Adipose tissue (tissue), 3 donors: ENCODE results near the gene RNF19B. TPM values are rescaled to one million over a fixed set of nuclear protein-coding genes. Genes with fewer than 3 reads are reported as not detected.
A peak's percentile ranks its signal among the peaks of the same experiment; 100 is the strongest.
"Not testable (repeated sequence)": the region's sequence is repeated elsewhere in the genome, so short reads cannot be mapped to it uniquely, and the experiment has no call there.

Experiments
- H3K27ac ChIP-seq: one replicate; pipeline ENCODE4 v1.5.1; 2013; ENCODE audit warnings: low read depth, low read length
- WGBS, 3 donors: extraction: QIAGEN DNeasy Blood & Tissue Kit; methylation state at CpG; one replicate each; pipeline ENCODE4 v1.1.7; 2013; 5-methylcytosine and 5-hydroxymethylcytosine counted together
- polyA plus RNA-seq, 3 donors: library from polyadenylated mRNA; stranded (reverse); fragments of 200-250 nt; gene quantifications; one replicate each; pipeline ENCODE4 v1.2.3, GENCODE V29; 2013
- donor health status: healthy with polysubstance abuse.
- donor health status: Bipolar disorder and iron deficiency.
- donor health status: healthy.

The RNF19B gene
- polyA plus RNA-seq, 3 donors, result 6.2 to 20.1 (median 11.7) TPM

DNA sequence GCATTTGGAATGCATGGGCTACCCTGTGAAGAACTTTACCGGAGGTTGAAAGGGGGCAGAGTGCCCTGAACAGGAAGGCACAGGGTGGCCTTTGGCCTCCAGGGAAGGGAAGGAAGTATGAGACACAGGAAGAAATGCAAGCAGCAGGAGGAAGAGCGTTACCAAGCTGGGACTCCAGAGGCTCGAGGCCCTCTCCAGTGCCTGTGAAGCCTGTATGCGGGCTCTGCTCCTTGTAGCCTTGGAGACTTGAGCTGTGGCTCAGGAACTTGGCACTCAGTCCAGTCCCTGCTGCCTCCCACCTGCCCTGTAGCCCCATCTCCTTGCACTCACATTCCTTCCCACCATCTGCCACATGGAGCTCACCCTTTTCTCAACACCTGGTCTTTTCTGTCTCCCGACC, 33.5 kb upstream of the RNF19B start:
- 46 to 76% (median 50%) methylated on average over 5 of the region's 5 CpGs for WGBS, 3 donors
- H3K27ac ChIP-seq, result peak overlapping the region; percentile 7

DNA sequence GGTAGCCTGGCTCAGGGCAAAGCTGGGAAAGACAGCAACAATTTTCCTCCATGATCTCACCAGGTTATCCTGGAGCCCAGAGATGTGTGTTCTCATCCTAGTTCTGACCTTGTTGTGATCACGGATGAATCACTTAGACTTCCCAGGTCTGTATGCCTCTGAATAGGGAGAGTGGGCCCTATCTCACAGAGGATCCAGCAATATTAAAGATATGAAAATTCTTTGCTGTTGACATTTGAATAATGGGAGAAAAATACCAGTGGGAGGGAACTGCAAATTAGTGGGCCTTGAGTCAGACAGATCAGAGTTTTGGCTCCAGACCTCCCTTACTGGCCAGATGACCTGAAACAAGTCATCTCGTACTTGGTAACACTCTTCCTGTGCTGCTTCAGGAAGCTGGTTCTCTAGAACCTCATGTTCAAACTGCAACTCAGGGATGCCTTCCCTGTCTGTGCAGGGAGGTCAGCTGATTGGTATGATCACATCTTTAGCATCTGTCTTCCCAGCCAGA, 32.8 kb upstream of the RNF19B start:
- 40 to 46% (median 41%) methylated on average over 2 of the region's 2 CpGs for WGBS, 3 donors
- peak overlapping the region; percentile 7 for H3K27ac ChIP-seq

DNA sequence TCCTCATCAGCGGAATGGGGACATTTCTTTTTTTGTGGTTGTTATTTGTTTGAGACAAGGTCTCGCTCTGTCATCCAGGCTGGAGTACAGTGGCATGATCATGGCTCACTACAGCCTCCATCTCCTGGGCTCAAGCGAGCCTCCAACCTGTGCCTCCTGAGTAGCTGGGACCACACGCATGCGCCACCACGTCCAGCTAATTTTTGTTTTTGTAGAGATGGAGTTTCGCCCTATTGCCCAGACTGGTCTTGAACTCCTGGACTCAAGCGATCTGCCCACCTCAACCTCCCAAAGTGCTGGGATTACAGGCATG, 28.7 kb upstream of the RNF19B start:
- WGBS, 3 donors, result 86 to 93% (median 89%) methylated on average over 8 of the region's 8 CpGs

DNA sequence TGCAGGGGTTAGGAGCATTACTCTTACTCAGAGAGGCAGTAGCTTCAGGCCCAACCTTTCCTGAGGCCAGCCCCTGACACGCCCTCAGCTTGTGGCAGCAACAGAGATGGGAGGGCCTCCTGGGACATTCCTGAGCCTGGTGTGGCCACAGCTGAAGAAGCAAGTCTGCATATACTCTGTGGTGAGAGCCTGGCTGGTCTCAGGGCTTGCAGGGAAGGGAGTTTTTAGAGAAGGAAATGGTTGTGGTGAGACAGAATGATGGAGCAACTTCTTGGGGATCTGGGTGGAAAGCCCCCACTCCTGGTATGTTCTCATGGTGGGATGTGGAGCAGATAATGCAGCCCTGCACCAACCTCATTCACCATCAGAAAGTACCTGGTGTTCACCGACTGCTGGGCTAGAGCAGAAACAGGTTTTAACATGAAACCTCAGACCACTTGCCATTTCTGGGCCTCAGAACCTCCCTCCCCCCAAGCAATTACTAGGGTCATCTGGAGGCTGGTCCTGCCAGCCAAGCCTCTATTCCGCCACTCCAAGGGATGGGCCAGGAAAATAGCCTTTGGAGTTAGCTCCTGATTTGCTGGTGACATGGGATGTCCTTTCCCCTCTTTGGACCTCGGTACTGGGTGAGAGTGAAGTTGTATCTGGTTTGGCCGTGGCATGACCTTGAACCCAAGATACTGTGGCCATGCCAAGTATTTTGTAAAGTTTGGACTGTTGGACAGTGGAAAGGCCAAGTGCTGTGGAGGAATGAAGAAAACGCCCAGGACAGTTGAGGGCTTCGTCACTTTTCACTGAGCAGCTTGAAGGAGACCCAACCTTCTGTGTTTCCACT, 28.1 kb upstream of the RNF19B start:
- WGBS, 3 donors, result 45 to 63% (median 60%) methylated on average over 7 of the region's 7 CpGs
- H3K27ac ChIP-seq, result no peak overlapping the region

More for the DNA sequence above, 28.7 kb upstream of the RNF19B start:
- H3K27ac ChIP-seq, result not testable (repeated sequence)

DNA sequence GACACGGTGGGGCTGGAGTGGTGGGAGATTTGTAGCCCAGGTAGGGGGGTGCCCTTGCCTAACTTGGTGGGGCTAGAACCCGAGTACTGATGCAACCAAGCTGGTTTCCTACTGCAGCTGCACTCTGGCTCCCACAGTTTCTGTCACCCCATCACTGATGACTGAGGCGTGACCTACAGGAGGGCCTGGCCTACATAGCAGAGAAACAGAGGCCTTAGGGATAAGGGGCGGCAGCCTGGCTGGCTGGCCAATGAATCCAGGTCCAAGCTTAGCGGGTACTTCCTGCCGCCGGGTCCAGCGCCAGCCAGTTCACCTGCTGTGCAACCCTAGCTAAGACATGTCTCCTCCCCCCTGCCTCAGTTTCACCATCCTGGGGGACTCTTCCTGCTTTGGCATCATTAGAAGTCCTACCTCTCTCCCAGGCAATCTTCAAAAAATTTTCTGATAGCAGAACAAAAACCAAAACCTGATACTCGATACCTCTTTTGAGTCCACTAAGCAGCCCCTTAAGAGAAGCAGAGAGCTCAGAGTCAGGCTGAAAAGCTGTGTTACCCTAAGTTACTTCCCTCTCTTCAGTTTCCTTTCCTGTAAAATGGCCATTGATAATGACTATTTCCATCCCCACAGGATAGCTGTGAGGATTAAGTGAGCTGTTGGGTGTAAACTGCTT, 27.3 kb upstream of the RNF19B start:
- 57 to 79% (median 63%) methylated on average over 9 of the region's 9 CpGs for WGBS, 3 donors
- H3K27ac ChIP-seq, result no peak overlapping the region

DNA sequence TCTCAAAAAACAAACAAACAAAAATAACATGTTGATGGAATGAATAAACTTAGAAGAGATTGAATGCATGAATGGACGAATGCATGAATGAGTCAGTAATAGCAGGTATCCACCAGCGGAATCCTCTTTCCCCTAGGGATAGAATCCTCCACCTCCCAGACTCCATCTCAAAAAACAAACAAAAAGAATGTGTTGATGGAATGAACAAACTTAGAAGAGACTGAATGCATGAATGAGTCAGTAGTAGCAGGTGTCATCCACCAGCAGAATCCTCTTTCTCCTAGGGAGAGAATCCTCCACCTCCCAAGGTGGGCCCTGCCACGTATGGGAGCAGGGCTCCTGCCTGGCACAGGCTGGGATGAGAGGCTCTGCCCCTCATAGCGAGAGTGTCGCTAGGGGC, 26.8 kb upstream of the RNF19B start:
- WGBS, 3 donors, result 89 to 93% (median 89%) methylated on average over 5 of the region's 5 CpGs
- no peak overlapping the region for H3K27ac ChIP-seq

DNA sequence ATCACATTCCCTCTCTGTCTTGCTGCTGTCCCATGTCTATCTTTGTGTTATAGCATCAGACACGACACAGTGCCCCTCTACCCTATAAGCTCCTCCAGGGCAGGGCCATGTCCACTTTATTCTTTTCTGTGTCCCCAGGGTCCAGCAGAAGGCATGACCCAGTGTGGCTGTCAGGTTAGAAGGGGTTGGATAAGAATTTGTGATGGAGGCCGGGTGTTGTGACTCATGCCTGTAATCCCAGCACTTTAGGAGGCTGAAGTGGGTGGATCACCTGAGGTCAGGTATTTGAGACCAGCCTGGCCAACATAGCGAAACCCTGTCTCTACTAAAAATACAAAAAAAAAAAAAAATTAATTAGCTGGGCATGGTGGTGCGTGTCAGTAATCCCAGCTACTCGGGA, 26.3 kb upstream of the RNF19B start:
- H3K27ac ChIP-seq, result no peak overlapping the region

DNA sequence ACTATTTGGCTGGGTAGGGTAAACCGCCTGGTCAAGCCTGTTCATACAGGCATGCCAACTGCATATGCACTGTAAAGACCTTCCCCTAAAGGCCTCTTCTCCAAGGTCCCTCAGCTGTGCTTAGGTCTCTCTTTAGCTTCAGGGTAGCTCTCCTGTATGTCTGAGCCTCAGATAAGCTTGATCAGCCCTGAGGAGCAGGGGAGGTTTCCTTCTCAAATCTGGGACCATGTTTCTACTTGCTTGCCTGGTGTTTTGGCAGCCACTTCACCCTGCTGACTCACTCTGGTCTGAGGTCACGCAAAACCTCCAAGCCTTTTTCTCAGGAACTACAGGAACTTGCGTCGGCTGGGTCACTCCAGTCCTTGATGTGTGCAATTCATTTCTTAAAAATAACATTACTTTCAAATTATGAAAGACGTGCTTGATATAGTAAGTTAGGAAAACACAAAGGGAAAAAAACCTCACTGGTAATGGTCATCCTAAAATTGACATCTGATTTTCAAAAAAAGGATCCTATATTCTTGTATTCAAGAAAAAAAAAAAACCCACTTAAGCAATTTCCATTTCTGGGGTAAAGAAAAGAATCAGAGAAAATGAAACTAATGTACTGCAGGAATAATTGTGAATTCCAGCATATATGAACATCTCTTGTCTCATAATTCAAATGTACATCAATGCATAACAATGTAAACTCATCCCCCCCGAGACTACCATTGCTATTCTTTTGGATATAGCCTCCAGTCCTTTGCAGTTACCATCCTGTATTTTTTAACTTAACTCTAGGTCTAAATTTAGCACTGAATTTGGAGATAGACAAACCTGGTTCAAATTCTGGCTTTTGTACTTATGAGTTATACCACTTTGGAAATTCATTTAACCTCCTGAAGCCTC, 24.8 kb upstream of the RNF19B start:
- H3K27ac ChIP-seq, result no peak overlapping the region
- 33 to 73% (median 34%) methylated on average over 6 of the region's 6 CpGs for WGBS, 3 donors

More for the DNA sequence above, 26.3 kb upstream of the RNF19B start:
- 93 to 97% (median 94%) methylated on average over 5 of the region's 5 CpGs for WGBS, 3 donors

DNA sequence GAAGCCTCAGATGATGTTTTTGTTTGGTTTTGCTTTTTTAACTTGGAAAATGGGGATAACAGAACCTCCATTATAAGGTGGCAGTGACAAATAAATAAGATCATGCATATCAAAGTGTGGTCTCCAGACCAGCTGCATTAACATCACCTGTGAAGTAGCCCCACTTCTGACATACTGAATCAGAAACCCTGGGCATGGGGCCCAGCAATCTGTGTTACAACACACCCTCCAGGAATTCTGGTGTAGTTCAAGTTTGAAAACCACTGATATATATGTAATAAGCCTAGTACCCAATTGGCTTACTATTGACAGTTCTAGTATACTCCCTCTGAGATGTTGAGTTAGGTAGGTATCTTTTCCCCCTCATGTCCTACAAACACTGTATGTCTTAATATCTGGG, 24.1 kb upstream of the RNF19B start:
- H3K27ac ChIP-seq, result no peak overlapping the region

DNA sequence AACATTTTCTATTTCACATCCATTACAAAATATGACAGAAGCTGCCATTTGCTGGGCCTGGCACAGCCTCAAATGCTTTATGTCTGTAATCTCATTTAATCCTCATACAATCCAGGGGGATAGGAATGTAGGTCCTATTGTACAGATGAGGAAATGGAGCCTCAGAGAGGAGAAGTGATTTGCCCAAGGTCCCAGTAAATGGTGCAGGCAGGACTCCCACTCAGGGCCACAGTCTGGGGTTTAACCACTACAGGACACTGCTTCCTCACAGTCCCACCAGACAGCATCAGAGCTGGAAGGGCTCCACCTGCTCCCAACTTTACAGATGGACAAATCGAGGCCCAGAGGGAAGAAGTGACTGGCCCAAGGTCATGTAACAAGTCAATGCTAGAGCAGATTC, 20.6 kb upstream of the RNF19B start:
- H3K27ac ChIP-seq, result no peak overlapping the region
- 82 to 100% (median 86%) methylated on average over 1 of the region's 1 CpG for WGBS, 3 donors

DNA sequence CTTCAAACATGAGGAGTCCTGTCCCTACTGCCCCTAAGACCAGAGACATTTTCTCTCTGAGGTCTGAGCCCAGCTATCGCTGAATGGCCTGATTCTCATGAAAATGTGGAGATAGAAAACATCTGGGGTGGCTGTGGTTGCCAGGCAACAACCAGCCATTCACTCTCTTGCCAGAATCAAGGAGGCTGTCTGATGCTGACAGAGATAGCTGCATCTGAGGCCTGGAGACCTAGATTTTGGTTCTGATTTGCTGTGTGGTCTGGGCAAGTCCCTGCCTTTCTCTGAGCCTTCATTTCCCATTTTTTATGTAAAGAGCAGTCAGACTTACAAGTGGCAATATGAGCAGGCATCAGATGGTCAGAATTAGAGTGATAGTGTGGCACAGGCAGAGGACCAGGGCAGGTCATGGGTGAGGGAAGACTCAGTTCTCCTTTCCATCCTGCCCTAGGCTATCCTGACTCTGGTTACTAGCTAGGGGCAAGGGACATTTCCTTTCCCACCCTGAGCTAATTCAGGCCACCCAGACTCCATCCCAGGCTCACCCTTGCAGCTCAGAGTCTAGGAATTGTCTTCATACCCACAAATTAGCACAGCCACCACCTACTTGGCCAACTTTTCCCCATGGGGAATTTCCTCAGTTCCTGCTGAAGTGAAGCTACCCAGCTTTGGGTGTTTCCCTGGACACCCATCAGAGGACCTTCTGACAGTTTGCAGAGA, 20.0 kb upstream of the RNF19B start:
- no peak overlapping the region for H3K27ac ChIP-seq
- WGBS, 3 donors, result 81 to 100% (median 83%) methylated on average over 1 of the region's 1 CpG

DNA sequence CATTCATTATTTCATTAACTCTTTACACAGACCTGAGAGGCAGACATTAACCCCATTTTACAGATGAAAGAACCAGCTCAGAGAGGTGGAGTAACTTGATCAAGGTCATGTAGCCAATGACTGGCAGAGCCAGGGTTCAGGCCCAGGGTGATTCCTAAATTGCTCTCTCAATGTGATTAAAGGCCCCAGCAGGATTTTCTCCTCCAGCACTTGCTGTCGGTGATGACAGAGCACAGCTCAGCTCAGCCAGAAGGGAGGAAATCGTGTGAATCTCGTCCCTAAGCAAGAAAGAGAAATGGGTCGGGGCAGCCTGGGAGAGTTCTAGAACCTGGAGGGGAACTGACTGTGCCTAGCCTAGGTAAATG, 19.5 kb upstream of the RNF19B start:
- 51 to 85% (median 77%) methylated on average over 4 of the region's 4 CpGs for WGBS, 3 donors
- H3K27ac ChIP-seq, result no peak overlapping the region

DNA sequence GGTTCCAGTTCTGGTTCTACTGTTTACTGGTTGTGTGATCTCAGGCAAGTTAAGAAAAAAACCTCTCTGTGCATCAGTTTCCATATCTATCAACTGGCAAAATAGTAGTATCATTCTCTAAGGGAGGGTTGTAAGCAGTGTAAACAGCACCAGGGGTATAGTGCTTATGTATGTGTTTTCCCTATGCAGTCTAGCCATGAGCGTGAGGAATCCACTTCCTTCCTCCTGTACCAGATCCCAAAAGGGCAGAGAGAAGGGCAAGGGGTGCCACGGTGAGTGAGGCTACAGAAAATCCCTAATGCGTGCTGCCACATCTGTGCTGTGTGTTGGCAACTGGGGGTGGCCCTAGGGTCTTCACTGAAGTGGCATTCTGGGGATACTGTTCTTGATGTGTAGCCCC, 18.4 kb upstream of the RNF19B start:
- no peak overlapping the region for H3K27ac ChIP-seq
- WGBS, 3 donors, result 72 to 77% (median 76%) methylated on average over 3 of the region's 3 CpGs

DNA sequence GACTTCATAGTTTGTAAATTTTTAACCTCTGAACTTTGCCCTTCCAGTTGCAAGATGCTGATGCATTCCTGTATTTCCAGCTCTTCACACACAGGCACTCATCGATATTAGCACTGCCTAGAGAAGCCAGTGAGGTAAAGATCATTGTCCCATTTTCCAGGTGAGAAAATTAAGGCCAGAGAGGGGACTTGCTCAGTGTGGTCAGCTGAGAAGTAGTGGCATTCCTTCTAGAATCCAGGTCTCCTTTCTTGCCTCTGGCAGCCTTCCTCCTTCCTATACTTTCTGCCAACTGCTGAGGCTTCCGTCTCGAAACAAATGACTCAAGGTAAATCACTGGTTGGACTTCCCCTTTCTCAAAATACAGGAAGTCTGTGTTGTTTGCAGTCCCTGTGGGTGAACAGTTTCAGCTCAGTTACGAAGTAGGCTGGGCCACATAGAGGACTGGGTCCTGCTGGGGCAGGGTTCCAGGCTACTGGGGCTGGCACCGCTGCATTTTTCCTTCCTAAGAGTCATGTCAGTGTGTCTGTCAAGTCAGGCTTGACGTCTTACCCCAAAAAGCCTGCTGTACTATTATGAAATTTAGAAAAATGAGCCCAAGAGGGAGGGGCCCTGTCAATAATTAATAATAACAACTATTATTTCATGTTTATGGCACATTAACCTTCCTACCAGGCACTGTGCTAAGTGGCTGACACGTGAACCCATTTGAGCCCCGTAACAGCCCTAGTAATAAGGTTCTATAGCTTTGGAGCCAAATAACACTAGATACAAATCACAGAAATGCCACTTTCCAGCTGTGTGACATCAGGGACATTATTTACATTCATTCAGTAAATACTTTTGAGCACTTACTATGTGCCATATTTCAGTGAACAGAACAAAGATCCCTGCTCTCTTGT, 16.6 kb upstream of the RNF19B start:
- no peak overlapping the region for H3K27ac ChIP-seq
- WGBS, 3 donors, result 23 to 30% (median 26%) methylated on average over 8 of the region's 8 CpGs

DNA sequence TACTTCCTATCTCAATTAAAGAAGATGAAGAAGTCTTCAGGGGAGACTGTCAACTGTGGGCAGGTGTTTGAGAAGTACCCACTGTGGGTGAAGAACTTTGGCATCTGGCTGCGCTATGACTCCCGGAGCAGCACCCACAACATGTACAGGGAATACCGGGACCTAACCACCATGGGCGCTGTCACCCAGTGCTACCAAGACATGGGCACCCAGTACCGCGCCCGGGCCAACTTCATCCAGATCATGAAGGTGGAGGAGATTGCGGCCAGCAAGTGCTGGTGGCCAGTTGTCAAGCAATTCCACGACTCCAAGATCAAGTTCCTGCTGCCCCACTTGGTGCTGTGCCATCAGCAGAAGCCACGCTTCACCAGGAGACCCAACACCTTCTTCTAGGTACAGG, 15.5 kb upstream of the RNF19B start:
- no peak overlapping the region for H3K27ac ChIP-seq
- WGBS, 3 donors, result 93 to 96% (median 94%) methylated on average over 10 of the region's 10 CpGs

DNA sequence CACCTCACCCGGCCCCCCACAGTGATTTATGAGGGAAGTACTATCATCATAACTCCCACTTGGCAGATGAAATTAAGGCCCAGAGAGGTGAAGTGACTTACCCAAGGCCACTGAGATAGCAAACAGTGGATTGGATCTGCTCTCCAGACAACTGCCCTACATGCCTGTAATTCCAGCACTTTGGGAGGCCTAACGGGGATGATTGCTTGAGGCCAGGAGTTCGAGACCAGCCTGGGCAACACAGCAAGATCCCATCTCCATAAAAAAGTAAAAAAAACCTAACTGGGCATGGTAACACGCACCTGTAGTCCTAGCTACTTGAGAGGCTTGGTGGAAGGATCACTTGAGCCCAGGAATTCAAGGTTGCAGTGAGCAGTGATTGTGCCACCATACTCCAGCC, 14.2 kb upstream of the RNF19B start:
- H3K27ac ChIP-seq, result no peak overlapping the region
- WGBS, 3 donors, result 84 to 99% (median 88%) methylated on average over 4 of the region's 4 CpGs

DNA sequence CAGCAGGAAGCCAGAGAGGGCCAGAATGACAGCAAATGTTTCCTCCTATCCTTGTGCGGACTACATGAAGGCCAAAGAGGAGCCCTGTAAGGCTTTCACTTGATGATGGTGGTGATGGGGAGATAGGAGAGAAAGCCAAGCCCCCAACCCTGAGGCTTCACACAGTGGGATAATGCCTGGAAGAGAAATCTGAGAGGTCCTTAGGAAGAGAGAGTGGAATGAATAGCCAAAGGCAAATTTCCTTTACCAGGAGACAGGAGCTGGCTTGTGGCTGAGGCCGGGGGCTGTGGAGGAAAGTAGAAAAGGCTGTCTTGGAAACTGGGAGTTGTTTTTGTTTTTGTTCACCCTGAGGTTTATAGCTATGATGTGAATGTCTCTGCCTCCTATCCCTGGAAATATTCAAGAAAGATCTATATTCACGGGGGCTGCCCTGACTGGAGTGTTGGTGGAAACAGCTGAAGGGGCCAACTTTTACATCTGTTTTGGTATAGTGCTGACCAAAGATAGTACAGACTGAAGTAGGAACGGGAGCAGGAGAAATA, 13.0 kb upstream of the RNF19B start:
- H3K27ac ChIP-seq, result no peak overlapping the region
- WGBS, 3 donors, result 73 to 82% (median 78%) methylated on average over 4 of the region's 4 CpGs
